ENCODE measurements around the gene DGKE.

- TF ChIP-seq CTCF (conservative IDR thresholded peaks at IDR 0.05; ENCODE audit: low read length), result no peak
- TF ChIP-seq EZH2phosphoT487 (IDR thresholded peaks at IDR 0.05; ENCODE audit: borderline replicate concordance), result no peak
These were observed 24.7 kb upstream of the DGKE start for GRCh38 chr17:56809106-56809819.

Data from Loucy (cell line).